ENCODE data around the gene BSND. TPM values are rescaled to one million over a fixed set of nuclear protein-coding genes. Genes with fewer than 3 reads are reported as not detected.

Gene BSND
- total RNA-seq, 1 experiment from 2014 or later = 0.17 TPM

GRCh38 chr1:55052221-55053142 lies 53.7 kb downstream of the BSND start:
- no peak overlapping the region for H2BK5ac ChIP-seq (ENCODE audit: insufficient read length, low read length)
- H3K27me3 Mint-ChIP-seq (ENCODE audit: low read depth) = no peaks in the 10 kb centered on the region
- H3K4me1 ChIP-seq (ENCODE audit: insufficient read depth, low read length) = no peaks in the 10 kb centered on the region

More at GRCh38 chr1:55052221-55053142, 53.7 kb downstream of the BSND start:
- H3K27ac Mint-ChIP-seq = peak overlapping the region in 1 of 3 experiments; percentile 70; a peak in 1 of 7 replicates
- H3K4ac ChIP-seq (ENCODE audit: low read depth, low read length) = no peak overlapping the region
- H3K56ac ChIP-seq (ENCODE audit: insufficient read length, low read depth, low read length) = no peak overlapping the region
- no peak for TF ChIP-seq CTCF (conservative IDR thresholded peaks at IDR 0.05)
- WGBS (ENCODE audit: extremely low coverage, insufficient read length, low lambda C conversion rate) = no CpG with 5 or more reads among the region's 29 CpGs
- H3K79me1 ChIP-seq (ENCODE audit: insufficient read depth, low read depth, low read length, poor library complexity, severe bottlenecking) = no peaks in the 10 kb centered on the region
- DNase-seq = no peak
- H2BK15ac ChIP-seq (ENCODE audit: low read depth, low read length) = no peak overlapping the region
- H3K27ac ChIP-seq (ENCODE audit: insufficient read length, low read depth, low read length) = no peak overlapping the region
- no peak overlapping the region for H2AK5ac ChIP-seq (ENCODE audit: insufficient read length, low read length)
- H3K79me2 ChIP-seq (ENCODE audit: insufficient read depth, low read length) = no peaks in the 10 kb centered on the region
- no peaks in the 10 kb centered on the region for H3K27me3 ChIP-seq (ENCODE audit: insufficient read depth, low read length)
- H3K36me3 Mint-ChIP-seq (ENCODE audit: insufficient read depth in 1 of 3, low read depth in 3 of 3) = peaks cover 14 to 43% (median 16%) of the 10 kb centered on the region in 3 experiments; a peak in 6 of 7 replicates
- no peaks in the 10 kb centered on the region for H3K4me1 Mint-ChIP-seq
- H4K20me1 ChIP-seq (ENCODE audit: control insufficient read depth, insufficient read depth, insufficient read length) = peaks cover 4% of the 10 kb centered on the region
- H4K5ac ChIP-seq (ENCODE audit: insufficient read length, low read depth, low read length) = no peak overlapping the region
- H3K9me3 ChIP-seq (ENCODE audit: control insufficient read depth, low read depth, low read length) = no peaks in the 10 kb centered on the region
- H3K14ac ChIP-seq (ENCODE audit: insufficient read depth, low read length) = no peak overlapping the region
- H3K18ac ChIP-seq (ENCODE audit: insufficient read length, low read depth, low read length) = no peak overlapping the region
- no peak overlapping the region for H2BK12ac ChIP-seq (ENCODE audit: insufficient read length, low read depth, low read length)
- H3K23me2 ChIP-seq (ENCODE audit: insufficient read length, low read depth, low read length, poor library complexity, severe bottlenecking) = no peaks in the 10 kb centered on the region
- no peak overlapping the region for H3K9ac ChIP-seq (ENCODE audit: extremely low read depth, insufficient read length, low read length)
- no peak overlapping the region for H3K4me2 ChIP-seq (ENCODE audit: insufficient read depth, insufficient read length, low read length)
- no peak overlapping the region for H3K23ac ChIP-seq (ENCODE audit: insufficient read length, low read depth, low read length)
- H3T11ph ChIP-seq (ENCODE audit: low read length) = no peak overlapping the region
- H3K9me3 Mint-ChIP-seq = no peaks in the 10 kb centered on the region
- no peak overlapping the region for H2BK20ac ChIP-seq (ENCODE audit: low read depth, low read length, poor library complexity, severe bottlenecking)
- no peak overlapping the region for H2AFZ ChIP-seq (ENCODE audit: low read length)
- no peak overlapping the region for H2BK120ac ChIP-seq (ENCODE audit: low read depth, low read length, poor library complexity, severe bottlenecking)
- H3K4me3 Mint-ChIP-seq = no peak overlapping the region
- H4K8ac ChIP-seq (replicated peaks; ENCODE audit: insufficient read length, low read depth, low read length) = no peak overlapping the region
- no peak overlapping the region for H4K91ac ChIP-seq (ENCODE audit: insufficient read length, low read depth, low read length)
